NCI-H748 treated with DMSO at 0.1 percent for 48 hours (cell line): ENCODE measurements around the gene KIF1B.
"Not testable (repeated sequence)": the region's sequence is repeated elsewhere in the genome, so short reads cannot be mapped to it uniquely, and the experiment has no call there.

Experiments used
- DNase-seq: peaks from one replicate; lab custom pipeline; 2025; lab: John Stamatoyannopoulos, UW

KIF1B gene

GRCh38 chr1:10236405-10237156 lies 26.2 kb downstream of the KIF1B start:
- no peak for DNase-seq

DNA sequence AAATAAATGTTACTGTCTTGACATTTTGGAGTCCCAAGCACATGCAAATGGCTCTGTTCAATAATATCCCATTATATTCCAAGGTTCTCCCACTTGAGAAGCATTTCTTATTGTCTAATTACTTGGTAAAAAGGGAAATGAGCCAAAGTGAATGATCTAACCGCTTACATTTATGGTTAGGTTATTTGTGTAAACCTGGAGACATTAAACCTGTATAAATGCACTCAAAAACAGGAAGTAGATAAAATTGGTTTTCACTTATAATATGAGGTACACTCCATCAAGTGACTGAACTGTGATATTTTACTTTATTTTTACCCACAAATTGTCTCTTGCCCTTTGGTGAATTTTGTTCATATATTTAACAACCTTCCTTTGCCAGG lies 26.8 kb downstream of the KIF1B start:
- no peak for DNase-seq

DNA sequence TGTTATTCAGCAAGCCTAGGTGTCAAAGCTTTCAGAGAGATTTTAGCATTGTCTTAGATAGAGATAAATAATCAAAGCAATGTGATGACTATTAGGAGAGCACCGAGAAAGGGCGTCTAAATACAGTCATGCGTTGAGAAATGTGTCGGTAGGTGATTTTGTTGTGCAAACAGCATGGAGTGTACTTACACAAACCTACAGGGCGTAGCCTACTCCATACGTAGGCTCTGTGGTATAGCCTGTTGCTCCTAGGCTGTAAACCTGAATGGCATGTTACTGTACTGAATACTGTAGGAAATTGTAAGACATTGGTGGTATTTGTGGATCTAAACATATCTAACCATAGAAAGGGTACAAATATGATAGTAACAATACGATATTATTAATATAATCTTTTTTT lies 31.8 kb downstream of the KIF1B start:
- no peak for DNase-seq

- DNase-seq, result no peak
These were observed 32.4 kb downstream of the KIF1B start for GRCh38 chr1:10242811-10243210.

DNA sequence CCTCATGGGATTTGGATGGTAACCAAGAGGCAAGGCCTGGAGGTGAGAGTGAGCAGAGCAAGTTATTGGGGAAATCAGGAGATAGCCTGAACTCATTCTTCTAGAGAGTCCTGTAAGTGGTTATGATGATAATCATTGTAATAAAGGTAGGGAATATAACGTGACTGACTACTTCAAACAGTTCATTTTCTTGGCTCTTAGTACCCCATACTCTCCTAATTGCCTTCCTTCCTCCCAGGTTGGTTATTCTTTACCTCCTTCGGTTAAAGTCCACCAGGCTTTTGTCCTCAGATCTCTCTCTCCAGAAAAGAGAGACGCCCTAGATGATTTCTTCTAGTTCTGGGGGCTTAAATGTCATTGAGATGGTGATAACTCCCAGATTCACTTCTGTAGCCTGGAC lies 35.3 kb downstream of the KIF1B start:
- no peak for DNase-seq

GRCh38 chr1:10249808-10250457 lies 39.6 kb downstream of the KIF1B start:
- DNase-seq, result no peak

- DNase-seq, result no peak
These were observed 40.3 kb downstream of the KIF1B start for GRCh38 chr1:10250663-10251062.

GRCh38 chr1:10251325-10252108 lies 41.1 kb downstream of the KIF1B start:
- not testable (repeated sequence) for DNase-seq

- no peak for DNase-seq
These were observed 42.1 kb downstream of the KIF1B start for GRCh38 chr1:10252508-10252907.

DNA sequence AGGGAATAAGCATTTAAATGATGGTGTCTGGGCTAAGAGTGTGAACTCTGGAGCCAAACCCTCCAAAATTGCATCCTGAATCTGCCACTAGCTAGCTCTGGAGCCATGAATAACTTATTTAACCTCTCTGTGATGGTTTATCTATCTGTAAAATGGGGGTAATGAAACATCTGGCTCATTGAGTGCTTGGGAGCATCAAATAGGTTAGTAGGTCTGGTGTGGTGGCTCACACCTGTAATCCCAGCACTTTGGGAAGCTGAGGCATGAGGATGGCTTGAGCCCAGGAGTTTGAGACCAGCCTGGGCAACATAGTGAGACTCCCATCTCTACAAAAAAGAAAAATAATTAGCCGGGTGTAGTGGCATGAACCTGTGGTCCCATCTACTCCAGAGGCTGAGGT lies 42.8 kb downstream of the KIF1B start:
- DNase-seq, result no peak

DNA sequence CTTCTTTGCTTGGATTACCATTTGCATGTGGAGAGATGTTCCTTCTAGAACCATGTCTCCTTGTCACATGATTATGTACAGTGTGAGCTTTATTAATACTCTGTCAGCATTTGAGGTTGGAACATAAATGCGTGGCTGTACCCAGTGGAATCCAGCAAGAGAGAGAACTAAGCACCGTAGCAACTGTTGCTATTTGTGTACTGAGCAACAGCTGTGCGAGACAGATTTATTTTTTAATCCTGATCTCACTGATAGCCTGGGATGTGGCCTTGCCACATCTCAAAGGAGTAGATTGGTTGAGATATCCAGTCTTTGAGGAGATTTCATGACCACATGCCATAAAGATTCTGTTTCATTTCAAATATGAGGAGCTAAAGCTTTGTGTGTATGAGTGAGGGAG lies 43.4 kb downstream of the KIF1B start:
- DNase-seq, result no peak

GRCh38 chr1:10257851-10258250 lies 47.5 kb downstream of the KIF1B start:
- no peak for DNase-seq

GRCh38 chr1:10259547-10259946 lies 49.2 kb downstream of the KIF1B start:
- not testable (repeated sequence) for DNase-seq

GRCh38 chr1:10263450-10264082 lies 53.2 kb downstream of the KIF1B start:
- DNase-seq, result no peak

DNA sequence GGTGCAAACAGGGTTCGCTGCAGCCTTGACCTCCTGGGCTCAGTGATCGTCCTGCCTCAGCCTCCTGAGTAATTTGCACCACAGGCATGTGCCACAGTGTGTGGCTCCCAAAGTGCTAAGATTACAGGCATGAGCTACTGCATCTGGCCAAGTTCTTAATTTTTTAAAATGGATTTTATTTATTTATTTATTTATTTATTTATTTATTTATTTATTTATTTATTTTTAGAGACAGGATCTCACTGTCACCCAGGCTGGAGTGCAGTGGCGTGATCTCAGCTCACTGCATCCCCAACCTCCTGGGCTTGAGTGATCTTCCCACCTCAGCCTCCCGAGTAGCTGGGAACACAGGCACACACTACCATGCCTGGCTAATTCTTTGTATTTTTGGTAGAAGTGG lies 54.7 kb downstream of the KIF1B start:
- no peak for DNase-seq

DNA sequence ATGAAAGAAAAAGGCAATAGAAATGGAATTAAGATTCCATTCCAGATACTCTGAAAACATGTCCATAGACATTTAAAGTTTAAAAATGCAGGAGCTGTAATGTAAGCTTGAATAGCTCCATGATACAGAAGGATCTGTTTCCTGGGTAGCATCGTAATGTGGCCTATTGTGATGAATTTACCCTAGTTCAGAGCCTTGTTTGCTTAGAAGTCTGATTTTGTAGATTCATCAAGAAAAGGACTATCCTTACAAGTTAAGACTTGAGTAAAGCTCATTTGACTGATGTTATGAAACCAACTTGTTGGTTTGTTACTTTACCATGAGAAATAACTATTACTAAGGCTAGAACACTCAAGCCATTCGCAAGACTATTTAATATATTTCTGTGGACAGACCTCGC lies 55.5 kb downstream of the KIF1B start:
- DNase-seq, result no peak

GRCh38 chr1:10267319-10267718 lies 56.9 kb downstream of the KIF1B start:
- DNase-seq, result no peak

- DNase-seq, result no peak
These were observed 57.6 kb downstream of the KIF1B start for GRCh38 chr1:10267921-10268320.

DNA sequence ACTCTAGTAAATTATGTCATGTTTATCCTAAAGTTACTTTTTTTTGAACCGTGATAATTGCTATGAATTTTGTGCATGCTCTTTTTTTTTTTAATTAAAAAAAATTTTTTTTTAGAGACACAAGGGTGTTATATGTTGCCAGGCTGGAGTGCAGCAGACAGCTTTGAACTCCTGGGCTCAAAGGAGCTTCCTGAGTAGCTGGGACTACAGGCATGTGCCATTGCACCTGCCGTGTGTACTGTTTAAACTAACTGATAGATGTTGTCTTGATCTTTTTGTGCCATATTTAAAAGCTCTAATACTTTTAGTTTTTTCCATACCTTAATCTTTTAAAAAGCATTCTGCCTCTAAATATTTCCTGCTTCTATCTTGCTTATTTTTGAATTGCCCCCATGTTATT lies 60.7 kb downstream of the KIF1B start:
- DNase-seq, result no peak

GRCh38 chr1:10271869-10272268 lies 61.5 kb downstream of the KIF1B start:
- no peak for DNase-seq

GRCh38 chr1:10272274-10272673 lies 61.9 kb downstream of the KIF1B start:
- no peak for DNase-seq

GRCh38 chr1:10278880-10279279 lies 68.5 kb downstream of the KIF1B start:
- DNase-seq, result no peak
